Skin of body (tissue), 2 donors: ENCODE data around the gene DLAT. TPM values are rescaled to one million over a fixed set of nuclear protein-coding genes. Genes with fewer than 3 reads are reported as not detected.
"Not testable (repeated sequence)": the region's sequence is repeated elsewhere in the genome, so short reads cannot be mapped to it uniquely, and the experiment has no call there.

Source experiments
- DNase-seq: peaks from one replicate; lab custom pipeline; 2025; lab: John Stamatoyannopoulos, UW
- total RNA-seq: library from RNA; depleted of rRNA; stranded (reverse); fragments of >200 nt; gene quantifications from one replicate; pipeline ENCODE4 v1.2.3, GENCODE V29; 2014

Gene DLAT
- total RNA-seq, 1 donor from 2014 or later = 28.2 TPM

DNA sequence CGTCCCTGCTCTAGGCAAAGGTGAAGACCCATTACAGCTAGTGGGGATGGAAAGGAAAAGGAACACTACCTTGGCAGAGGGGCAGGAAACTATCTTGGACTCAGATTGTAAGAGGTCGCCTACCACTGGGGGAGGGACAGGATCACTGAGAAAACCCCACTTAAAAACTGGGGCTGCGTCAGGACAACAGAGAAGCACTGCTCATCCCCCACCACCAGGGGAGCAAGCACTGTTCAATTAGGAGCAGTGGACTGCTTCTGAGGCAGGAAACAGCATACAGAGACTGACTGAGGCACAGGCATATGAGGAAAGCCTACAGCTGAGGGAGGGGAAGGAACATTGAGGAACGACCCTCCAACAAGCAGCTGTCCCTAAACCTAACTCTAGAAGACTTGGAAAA is 20.8 kb upstream of the DLAT start:
- DNase-seq = no peak

DNA sequence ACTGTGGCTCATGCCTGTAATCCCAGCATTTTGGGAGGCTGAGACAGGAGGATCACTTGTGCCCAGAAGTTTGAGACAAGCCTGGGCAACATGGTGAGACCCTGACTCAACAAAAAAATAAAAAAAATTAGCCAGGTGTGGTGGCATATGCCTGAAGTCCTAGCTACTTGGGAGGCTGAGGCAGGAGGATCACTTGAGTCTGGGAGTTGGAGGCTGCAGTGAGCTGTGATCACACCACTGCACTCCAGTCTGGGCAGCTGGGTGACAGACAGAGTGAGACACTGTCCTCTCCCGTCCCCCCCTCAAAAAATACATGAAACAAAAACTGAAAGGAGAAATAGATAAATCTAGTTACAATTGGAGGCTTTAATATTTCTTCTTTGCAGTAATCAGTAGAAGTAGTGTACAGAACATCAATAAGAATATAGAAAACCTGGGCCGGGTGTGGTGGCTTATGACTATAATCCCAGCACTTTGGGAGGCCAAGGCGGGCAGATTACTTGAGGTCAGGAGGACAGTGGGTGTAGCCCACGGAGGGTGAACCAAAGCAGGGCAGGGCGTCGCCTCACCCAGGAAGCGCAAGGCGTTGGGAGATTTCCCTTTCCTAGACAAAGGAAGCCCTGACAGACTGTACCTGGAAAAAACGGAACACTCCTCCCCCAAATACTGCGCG is 19.6 kb upstream of the DLAT start:
- DNase-seq = no peak

DNA sequence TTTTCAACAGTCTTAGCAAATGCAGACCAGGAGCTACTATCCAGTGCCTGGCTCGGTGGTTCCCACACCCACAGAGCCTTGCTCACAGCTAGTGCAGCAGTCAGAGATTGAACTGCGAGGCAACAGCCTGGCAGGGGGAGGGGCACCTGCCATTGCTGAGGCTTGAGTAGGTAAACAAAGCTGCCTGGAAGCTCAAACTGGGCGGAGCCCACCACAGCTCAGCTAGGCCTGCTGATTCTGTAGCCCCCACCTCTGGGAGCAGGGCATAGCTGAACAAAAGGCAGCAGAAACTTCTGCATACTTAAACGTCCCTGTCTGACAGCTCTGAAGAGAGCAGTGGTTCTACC is 19.1 kb upstream of the DLAT start:
- DNase-seq = not testable (repeated sequence)

DNA sequence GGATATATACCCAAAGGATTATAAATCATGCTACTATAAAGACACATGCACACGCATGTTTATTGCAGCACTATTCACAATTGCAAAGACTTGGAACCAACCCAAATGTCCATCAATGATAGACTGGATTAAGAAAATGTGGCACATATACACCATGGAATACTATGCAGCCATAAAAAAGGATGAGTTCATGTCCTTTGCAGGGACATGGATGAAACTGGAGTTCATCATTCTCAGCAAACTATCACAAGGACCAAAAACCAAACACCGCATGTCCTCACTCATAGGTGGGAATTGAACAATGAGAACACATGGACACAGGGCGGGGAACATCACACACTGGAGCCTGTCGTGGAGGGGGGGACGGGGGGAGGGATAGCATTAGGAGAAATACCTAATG is 13.8 kb upstream of the DLAT start:
- not testable (repeated sequence) for DNase-seq

DNA sequence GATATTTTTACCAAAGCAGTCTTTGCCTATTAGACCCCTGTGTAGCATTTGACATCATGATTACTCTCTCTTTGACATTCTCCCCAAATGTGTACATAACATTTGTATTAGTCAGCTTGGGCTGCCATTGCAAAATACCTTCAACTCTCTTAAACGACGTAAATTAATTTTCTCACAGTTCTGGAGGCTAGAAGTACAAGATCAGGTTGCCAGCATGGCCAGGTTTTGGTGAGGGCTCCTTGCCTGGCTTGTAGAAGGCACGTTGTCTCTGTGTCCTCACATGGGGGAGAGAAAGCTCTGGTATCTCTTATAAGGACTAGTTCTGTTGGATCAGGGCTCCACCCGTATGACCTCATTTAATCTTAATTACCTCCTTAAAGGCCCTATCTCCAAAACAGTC is 12.3 kb upstream of the DLAT start:
- no peak for DNase-seq

DNA sequence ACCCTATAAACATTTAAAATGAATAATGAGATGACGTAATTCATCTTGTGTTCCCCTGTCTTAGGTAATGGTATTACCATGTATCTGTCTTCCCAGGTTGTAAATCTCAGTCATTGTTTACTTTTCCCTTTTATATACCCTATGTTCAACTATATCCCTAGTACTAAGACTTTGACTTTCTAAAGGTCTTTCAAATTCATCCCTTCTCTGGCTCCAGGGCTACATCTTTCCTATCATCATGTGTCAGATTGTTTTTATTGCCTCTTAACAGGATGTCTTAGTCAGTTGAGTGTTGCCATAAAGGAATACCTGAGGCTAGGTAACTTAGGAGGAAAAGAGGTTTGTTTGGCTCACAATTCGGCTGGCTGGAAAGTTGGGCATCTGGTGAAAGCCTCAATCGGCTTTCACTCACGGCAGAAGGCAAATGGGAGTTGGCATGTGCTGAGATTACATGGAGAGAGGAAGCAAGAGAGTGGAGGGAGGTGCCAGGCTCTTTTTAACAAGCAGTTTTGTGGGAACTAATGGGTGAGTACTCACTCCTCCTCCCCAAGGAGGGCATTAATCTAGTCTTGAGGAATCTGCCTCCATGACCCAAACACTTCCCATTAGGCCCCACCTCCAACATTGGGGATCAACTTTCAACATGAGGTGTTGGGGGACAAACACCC is 11.6 kb upstream of the DLAT start:
- no peak for DNase-seq

DNA sequence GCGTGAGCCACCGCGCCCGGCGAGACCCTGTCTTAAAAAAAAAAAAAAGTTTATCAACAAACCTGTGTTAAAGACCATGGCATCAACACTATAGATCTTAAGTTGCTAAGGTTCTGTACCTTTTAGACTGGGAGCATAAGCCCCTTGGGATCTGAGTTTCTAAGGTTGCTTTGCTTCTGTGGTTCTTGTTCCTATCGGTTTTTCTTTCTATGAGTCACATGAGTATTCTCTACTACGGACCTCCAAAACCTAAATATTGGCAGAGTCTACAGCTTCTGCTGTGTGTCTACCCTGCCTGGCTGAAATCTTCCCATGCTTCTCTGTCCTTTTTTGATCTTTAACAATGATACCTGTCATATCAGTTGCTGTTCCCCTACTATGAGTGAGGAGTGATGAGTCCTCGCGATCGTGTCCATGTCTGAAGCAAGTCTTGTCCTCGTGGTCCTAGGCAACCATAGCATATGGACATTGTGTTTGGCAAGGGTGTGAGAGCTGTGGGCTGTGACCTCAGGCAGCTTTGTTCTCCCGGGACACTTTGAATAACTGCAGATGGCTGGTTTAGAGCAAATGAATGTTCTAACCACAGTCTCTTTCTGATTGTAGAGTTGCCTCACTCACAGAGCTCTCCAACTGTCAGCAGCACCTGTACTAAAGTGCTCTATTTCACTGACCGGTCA is 9.0 kb upstream of the DLAT start:
- DNase-seq = no peak

DNA sequence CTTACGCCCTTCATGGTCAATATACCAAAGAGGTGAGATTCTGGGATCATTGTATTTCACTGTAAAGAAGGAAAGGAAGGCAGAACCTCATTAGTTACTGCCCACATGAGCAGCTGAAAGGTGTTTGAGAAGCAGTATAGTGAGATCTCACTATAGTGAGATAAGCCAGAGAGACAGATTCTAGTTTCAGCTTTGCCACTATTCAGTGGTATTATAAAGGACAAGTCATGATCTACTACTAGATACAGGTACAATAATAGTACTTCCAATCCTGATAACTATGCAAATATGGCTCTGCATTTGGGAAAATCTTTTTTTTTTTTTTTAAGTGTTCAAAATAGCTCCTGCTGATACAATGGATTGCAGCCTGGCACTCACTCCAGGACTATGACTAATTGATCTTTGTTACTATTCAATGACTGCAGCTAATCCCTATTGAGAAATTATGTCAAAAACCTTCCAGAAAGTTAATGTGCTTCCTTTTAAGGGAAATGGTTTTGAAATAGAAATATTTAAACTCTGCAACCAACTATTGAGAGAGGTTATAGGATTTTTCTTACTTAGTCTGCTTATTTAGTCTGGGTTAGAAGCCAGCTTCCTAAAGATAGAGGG is 8.3 kb upstream of the DLAT start:
- no peak for DNase-seq

DNA sequence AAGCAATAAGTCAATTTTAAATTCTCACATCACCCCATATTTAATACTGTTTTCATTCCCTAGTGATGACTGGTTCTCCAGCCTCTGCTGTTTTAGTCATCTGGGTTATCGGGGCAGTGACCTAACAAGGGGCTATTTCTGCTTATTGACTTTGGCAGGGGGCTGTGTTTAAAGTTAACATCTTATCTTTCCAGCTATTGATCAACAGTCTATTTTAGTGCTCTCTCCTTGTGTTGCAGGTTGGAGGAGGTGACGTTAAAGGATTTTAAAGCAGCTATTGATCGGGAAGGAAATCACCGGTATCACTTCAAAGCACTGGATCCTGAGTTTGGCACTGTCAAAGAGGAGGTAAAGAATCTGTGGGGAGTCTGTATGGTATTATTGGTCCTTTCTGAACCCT is 7.7 kb upstream of the DLAT start:
- no peak for DNase-seq

DNA sequence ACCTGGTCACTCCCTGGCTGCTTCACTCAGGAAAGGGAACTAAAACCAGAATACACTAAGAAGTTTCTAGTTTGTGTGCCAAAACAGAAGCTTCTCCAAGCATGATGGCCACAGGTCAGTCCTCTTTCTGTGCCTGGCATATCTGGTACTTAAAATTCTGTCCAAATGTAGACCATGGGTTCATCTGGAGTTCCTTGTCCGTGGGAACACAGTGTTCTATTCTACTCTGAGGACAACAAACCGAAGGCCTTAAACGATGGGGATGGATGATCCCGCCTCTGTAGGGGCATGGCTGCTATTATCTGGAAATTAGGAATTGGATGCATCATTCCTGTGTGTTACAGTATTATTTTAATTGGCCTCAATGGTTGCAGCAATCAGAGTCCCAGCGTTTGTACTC is 6.1 kb upstream of the DLAT start:
- DNase-seq = no peak

DNA sequence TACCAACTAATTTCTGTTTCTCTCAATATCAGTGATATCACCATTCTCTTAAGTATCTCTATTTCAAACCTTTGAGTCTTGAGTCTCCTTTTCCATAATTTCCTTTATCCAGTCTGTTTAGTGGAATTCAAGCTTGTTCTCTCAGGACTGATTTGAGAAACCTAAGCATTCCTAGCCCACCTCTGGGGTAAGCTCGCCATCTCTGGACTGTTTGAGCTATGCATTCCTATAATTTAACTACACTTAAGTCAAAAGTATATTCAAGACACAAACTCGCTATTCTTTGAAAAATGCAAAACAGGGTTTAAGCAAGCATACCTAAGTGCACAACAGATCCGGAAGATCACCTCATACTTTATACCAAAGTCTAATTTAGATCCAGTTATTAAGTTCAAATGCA is 2.1 kb upstream of the DLAT start:
- no peak for DNase-seq

DNA sequence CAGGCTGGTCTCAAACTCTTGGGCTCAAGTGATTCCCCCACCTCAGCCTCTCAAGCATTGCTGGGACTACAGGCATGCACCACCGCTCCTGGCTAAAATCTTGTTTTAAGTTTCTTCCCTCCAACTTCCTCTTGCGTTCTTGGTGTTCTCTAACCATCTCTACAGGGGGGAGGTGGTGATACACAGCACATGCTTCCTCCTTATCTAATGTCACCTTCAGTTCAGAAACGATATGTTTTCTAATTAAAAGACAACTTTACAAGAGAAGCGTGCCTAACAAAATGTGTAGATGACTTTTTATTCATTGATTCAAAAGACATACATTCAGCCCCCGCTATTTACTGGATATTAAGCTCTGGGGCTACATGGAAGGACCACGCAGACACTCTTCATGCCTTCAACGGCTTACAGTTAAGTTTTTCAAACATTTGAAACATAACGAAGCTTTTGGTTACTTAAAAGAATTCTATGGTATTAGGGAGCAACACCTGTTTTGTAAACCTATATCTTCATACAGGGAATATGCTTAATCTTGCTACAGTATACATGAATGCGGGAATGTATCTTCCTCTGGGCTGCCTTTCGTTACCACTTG is 933 bp upstream of the DLAT start:
- no peak for DNase-seq

DNA sequence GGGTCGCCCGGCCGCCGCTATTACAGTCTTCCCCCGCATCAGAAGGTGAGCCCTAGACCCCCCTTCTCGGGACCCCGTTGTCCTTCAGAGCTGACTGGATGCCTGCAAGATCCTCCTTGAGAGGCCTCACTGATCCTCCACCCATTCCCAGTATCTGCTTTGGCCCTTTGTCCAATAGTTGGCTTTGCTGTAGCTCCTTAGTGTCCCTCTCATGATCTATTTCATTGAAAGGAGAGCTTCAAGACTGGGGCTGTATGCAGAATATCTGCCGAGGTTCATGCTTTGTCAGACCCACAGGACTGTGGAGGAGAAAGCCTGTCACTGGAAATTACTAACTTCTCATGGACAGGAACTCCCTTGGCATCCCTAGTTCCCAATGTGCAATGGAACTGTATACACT is 499 bp downstream of the DLAT start:
- DNase-seq = no peak

DNA sequence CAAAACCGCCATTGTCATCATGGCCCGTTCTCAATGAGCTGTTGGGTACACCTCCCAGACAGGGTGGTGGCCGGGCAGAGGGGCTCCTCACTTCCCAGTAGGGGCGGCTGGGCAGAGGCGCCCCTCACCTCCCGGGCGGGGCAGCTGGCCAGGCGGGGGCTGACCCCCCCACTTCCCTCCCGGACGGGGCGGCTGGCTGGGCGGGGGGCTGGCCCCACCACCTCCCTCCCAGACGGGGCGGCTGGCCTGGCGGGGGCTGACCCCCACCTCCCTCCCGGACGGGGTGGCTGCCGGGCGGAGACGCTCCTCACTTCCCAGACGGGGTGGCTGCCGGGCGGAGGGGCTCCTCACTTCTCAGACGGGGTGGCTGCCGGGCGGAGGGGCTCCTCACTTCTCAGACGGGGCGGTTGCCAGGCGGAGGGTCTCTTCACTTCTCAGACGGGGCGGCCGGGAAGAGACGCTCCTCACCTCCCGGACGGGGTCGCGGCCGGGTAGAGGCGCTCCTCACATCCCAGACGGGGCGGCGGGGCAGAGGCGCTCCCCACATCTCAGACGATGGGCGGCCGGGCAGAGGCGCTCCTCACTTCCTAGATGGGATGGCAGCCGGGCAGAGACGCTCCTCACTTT is 1.7 kb downstream of the DLAT start:
- not testable (repeated sequence) for DNase-seq

DNA sequence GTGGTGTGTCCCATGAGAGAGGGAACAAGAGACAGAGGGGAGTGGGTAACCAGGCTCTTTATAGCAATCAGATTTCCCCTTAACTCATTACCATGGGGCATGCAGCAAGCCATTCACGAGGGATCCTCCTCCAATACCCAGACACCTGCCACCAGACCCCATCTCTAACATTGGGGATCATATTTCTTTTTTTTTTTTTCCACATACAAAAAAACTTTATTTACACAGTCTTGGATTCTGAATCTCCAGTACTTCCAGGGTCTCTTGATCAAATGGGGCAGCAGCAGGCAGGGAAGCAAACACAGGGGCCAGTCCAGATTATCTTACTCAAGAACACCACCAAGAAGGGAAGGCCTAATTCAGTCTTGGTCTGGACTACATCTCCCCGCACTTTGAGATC is 4.3 kb downstream of the DLAT start:
- no peak for DNase-seq

DNA sequence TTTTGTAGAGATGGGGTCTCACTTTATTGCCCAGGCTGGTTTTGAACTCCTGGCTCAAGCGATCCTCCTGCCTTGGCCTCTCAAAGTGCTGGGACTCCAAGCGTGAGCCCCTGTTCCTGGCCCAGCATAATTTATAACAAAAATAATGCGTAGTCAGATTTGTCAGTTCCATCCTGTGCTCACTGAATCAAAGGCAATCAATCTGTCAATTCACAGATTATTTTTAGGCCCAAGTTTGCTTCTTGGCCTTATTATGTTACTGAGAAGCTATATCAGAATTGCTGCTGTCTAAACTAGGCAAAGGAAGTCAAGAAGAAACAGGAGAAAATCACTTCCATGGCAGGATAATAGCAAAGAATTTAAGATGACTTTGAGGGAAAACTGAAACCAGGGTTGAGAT is 8.7 kb downstream of the DLAT start:
- DNase-seq = no peak

DNA sequence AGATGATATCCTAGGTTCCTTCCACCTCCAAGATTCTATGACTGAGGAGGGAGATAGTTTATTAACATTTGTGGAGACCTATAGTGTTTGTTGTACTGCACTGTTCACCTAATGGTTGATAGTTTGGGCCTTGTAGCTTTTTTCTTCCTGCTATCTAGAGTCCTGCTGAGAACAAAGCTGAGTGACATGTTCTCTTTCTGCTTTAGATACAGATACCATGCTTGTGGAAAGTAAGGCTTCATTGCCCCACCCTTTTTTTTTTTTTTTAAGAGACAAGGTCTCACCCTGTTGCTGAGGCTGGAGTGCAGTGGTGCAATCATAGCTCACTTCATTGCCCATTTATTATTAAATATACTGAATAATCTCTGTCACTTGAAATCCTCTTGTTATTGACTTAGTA is 12.3 kb downstream of the DLAT start:
- DNase-seq = no peak

DNA sequence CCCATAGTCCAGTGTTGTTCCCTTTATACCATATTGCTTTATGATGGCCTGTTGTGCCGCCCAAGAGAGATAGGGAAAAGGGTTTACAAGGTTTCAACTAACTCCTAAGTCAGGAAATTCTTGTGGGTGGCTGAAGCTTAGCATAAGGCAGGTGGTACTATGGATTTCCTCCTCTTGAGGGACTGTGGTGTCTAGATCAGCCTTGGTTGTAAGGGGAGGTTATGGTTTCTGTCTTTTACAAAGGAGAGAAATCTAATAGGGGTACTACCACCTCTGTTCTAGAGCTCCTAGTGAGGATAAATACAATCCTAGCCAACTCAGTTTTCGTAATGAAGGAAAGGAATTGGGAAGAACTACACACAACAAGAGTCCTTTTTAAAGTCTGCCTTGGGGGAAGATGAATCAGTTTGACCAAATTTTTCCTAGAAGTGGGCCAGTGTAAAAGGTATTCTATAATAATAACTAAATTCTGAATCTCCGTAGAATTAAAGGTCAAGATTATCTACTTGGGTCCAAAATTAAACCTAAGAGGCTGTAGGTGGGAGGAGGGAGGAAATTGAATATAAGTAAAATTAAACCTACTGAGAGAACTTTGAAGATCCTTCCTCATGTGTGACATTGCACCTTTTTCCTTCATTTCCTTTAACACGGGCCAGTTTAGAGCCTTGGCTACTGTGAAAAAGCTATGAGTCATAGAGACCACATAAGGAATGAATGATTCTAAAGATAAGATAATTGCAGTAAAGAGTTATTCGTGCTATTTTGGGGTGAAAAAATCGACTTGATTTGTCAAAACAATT is 17.2 kb downstream of the DLAT start:
- no peak for DNase-seq

DNA sequence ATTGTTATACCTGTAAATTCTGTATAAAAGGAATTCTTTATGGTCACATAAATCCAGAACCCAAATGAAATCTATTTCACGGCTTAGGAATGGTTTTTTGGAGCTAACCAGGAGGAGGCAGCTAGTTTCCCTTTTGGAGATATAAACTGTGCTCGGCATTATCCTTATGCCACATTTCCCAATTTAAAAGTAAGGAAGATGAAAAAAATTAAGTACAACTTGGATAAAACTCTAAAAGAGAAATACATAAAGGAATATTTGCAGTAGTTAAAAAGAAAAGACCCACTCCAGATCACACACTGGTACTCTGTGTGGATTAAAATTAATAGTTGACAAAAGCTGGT is 17.7 kb downstream of the DLAT start:
- DNase-seq = no peak

DNA sequence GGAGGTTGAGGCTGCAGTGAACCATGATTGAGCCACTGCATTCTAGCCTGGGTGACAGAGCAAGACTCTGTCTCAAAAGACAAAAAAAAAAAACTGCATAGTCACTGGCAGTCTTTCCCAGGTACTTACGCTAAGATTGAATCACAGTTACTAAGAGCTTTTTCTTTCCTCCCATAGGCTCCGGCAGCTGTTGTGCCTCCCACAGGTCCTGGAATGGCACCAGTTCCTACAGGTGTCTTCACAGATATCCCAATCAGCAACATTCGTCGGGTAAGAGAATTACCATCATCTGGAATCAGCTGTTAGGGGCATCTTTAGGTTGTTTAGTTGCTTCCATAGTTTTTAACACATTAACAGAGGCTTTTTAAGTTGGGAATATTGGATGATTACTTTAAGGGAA is 19.8 kb downstream of the DLAT start:
- no peak for DNase-seq

DNA sequence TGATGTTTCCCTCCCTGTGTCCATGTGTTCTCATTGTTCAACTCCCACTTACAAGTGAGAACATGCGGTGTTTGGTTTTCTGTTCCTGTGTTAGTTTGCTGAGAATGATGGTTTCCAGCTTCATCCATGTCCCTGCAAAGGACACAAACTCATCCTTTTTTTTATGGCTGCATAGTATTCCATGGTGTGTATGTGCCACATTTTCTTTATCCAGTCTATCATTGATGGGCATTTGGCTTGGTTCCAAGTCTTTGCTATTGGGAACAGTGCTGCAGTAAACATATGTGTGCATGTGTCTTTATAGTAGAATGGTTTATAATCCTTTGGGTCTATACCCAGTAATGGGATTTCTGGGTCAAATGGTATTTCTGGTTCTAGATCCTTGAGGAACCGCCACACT is 21.4 kb downstream of the DLAT start:
- DNase-seq = not testable (repeated sequence)
